COLO829 (cell line): Measurements from ENCODE around the gene FNDC5.

Experiments used
- DNase-seq: peaks from one replicate; pipeline ENCODE4 v3.0.0; 2012; ENCODE audit warnings: low spot score

The FNDC5 gene

DNA sequence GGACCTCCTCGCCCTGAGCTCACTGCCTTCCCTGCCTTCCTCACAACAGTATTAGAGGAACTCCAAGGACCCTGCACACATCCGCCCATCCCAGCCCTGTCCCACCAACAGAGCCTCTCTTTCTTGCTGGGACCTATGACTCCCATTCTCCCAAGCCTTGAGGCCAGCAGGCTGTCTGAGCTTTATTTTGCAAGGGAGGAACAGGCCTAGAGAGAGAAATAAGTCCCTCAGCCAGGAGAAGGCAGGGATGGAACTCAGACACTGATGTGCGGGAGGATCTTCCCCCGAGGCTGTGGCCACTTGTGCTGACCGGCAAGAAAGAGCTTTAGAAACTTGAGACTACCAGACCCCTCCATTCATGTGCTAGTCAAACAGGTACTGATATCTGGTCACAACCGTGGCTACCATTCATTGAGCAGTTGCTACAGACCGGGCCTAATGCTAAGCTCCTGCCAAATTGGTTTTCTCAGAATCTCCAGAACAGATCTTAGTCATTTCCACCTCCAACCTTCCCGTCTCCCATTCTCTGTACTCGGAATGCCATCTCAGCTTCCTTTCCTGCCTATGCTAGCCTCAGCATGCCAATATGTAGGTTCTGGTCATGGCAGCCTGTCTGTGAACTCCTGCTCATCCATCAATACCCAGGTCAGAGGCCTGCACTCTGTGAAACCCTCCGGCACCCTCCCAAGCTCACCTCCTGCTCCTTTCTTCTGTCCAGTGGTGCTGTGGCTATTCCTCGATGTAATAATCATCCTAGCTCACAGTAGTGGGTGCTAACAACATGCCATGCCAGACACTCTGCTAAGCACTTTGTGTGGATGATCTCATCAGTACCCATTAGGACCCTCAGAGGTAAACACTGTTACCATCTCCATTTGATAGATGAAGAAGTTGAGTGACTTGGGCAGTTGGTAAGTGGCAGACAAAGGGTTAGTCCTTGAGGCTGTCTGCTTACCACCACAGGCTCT, 26.7 kb upstream of the FNDC5 start:
- DNase-seq: no peak

DNA sequence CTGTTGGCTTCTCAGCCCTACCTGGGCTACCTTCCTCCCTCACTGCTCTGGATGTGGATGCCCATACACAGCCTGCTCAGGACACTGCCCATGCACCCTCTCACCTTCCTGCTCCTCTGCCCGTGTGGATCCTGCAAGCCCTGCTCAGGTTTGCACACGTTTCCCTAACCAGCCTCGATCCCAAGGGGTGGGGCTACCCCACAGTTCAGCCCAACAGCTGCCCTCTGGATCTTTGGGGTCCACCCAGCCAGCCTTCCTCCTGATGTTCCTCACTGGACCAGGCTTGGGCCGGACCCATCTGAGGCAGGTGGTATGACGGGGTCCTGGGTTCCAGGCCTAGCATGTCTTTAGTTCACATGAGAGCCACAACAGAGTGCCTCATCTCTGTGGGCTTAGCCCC, 25.7 kb upstream of the FNDC5 start:
- no peak for DNase-seq

DNA sequence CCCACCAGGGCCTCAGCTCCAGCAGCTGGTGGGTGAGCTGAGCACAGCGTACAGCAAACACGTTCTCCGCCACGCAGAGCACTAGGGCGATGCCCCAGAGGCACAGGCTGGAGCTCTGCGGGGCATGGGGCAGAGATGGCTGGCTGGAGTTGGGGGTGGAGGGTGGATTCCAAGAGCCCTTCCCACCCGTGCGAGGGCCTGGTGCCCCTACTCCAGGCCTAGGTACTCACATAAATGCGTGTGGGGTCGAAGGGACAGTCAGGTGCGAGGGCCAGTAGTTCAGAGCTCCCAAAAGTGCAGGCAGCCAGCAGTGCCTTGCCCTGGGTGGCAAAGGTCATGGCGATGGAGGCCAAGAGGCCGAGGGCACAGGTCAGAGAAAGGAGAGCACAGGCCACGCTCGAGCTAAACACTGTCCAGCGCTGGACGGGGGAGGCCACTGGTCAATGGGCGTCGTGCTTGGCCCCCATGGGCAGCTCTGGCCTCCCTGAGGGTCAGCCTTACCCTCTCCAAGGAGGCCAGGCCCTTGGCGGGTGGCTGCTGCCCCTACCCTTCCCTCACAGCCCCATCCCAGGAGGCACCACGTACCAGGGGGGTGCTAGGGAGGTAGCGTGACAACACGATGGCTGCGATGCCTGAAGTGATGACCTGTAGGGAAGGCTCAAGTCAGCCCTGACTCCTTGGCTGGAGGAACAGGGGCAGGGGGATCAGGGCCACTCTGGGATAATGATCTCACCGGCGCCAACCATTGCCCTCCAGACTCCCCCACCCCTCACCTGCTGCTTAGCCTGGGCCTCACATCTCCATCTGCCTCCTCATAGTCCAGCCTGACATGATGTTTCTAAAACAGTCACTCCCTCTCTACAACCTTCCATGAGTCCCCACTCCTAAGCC, 24.9 kb upstream of the FNDC5 start:
- no peak for DNase-seq

DNA sequence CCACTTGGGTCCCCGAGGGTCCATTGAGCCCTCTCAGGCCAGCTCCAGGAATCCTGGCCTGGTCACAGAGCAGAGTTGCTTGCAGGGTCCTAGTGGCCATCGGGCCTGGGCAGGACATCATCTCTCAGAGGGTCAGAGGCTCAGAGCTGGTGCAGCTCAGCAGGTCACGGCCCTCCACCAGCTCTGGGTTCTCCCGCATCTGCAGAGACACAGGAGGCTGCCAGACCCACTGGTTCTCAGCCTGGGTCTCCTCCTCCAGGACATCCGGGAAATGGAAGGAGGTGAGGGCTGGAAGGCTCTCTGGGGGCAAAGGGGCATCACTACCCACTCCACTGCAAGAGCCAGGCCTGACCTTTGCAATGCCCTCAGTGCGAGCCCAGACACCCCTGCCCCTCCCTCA, 24.0 kb upstream of the FNDC5 start:
- no peak for DNase-seq

DNA sequence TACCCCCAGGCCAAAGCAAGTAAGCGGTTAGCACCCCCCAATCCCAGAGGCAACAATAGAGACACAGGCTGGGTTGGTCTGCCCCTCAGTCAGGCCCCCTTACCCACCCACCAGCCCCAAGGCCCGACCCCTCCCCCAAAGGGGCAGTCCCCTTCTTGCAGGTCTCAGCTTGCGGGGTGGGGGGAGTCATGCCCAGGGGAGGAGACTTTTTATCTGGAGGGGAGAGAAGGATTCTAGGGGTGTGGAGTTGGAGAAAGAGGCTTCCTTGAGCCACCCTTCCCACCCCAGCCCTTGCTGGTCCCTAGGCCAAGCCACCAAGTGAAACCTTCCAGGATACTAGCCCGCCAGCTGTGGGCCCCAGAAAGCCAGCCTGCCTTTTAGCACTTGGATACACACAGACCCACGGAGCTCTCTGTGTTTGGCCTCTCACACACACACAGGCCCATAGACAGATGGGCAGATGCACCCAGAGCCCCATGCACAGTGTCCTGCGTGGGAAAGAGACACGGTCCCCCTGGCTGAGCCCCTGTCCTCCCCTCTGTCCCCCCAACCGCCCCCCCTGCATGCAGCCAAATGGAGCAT, 23.4 kb upstream of the FNDC5 start:
- no peak for DNase-seq

DNA sequence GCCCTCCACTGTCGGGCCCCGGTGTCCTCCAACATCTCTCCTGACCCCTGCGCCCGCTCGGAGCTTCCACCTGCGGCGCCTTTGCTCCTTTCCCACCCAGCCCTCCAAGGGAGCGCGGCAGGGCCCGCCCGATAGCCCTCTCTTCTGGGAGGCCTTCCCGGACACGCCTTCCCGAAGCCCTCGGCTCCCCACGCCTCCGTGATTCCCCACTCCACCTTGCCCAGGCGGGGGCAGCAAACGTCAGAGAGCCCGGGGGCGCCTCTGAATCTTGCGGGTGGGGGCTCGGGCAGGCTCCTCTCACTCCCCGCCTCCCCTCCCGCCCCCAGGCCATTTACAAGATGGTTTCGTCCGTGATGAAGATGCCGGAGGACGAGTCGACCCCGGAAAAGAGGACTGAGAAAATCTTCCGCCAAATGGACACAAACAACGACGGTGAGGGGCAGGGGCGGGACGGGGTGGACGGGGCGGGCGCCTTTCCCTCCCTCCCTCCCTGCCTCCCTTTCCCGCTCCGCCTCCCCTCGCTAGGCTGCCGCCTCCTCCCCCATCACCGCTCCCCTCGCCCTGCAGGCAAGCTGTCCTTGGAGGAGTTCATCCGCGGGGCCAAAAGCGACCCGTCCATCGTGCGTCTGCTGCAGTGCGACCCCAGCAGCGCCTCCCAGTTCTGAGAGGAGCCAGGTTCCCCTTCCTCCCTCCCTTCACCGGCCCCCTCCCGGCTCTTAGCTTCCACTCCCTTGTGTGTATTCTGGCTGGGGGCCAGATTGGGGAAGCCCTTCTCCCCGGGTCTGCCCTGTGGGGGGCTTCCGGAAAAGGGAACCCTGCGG, 22.7 kb upstream of the FNDC5 start:
- DNase-seq: no peak

DNA sequence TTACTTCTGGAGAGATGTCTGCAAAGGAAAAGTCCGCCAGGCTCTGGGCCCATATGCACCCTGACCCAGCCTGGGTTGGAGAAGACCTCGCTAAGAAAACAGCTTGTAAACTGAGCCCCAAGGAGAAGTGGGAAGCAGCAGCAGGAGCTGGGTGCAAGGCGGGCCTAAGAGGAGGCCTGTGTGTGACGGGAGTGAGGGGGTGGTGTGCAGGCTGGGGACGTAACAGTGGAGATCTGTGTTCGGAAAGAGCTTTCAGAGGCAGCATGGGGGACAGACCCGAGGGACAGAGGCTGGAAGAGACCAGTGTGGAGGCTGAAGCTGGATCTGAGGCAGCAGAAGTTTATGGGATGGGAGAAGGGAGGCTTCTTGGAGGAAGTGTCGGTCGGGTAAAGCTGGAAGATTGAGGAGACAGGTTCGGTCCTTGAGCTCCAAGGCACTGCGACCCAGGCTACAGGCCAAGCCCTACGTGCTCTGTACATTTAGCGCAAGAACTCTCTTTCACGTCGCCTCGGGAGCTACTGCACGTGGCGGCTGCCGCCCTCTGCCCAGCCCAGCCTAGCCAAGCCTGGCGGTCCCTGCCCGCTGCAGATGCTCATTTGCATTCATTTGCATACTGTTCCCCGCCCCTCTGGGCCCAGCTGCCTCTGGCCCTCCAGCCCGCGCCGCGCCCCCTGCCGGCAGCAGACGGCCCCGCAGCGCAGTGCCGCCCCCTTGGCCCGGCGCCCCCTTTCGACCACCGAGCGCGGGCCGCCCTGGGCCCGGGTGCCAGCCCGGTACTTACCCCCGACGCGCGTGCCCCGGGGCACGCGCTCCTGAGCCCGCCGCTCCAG, 21.9 kb upstream of the FNDC5 start:
- DNase-seq: peak; percentile 37

DNA sequence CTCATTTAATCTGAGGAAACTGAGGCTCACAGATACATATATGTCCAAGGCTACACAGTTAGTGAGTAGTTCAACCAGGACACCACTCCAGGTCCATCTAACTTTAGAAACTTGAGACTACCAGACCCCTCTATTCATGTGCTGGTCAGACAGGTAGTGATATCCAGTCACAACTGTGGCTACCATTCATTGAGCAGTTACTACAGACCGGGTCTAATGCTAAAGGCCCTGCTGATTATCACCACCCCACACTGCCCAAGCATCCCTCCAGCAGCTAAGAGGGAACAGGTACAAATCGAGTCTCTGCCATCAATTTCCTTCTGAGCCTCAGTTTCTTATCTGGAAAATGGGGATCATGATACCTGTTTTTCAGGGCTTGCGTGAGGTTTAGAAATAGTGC, 20.9 kb upstream of the FNDC5 start:
- DNase-seq: no peak

DNA sequence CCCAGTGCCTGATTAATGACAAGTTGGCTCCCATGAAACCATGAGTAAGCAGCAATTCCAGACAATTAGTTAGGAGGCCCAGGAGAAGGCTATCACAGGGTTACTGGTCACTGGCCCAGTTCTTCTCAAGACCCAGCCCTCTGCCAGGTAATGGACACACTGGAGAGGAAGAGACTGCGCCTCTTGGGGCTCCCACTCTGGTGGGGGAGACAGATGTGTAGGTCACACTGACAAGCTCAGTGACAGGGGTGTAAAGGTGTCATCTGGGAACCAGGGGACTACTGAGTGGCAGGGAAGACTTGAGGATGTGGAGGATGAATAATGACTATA, 20.5 kb upstream of the FNDC5 start:
- no peak for DNase-seq

DNA sequence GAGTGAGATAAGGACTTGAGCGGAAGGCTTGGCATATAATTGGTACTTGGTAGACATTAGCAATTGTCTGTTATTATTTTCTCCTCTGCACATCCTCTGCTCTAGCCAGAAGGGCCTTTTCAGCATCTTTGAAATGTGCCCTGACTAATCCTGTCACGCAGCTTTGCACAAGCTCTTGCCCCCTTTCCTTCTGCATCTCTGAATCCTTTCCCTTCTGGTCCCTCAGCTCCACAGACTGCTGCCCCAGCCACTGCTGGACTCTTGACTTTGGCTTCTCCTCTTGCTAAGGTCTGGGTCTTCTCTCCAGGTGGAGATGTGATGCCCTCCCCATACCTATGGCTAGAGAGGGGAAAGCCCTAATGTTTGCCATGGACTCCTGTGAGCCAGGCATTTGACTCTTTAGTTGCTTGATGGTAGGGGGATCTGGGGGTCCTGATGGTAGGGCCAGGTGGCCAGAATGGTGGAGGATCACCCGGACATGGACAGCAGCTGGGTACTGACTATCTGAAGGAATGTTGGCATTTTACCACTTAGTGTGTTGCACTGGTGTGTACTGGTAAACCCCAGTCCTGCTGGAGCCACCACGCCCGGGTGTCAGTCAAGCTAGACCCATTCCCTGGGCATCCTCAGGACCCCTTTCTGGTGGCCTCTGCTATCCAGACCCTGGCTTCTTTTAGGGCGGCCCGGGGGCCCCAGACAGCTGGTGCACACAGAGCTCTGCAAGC, 20.0 kb upstream of the FNDC5 start:
- DNase-seq: no peak

DNA sequence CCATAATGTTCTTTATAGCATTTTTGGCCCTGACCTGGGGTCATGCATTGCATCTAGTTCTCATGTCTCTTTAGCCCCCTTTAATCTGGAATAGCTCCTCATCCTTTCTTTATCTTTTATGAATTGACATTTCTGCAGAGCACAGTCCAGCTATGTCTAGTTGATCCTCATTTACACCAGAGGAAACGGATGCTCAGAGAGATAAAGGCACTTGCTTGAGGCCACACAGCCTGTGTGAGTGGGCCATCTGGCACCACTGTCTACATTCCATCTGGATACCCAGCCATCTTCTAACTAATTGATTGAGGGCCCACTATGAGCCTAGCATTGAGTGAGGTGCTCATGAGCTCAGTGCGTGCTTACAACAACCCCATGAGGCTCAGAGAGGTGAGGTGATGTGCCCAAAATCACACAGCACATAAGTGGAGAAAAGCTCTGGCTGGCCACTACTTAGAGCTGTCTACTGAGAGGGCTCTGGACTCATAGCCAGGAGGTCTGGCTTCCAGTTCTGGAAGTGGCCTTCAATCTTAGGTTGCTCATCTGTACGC, 19.1 kb upstream of the FNDC5 start:
- DNase-seq: no peak

DNA sequence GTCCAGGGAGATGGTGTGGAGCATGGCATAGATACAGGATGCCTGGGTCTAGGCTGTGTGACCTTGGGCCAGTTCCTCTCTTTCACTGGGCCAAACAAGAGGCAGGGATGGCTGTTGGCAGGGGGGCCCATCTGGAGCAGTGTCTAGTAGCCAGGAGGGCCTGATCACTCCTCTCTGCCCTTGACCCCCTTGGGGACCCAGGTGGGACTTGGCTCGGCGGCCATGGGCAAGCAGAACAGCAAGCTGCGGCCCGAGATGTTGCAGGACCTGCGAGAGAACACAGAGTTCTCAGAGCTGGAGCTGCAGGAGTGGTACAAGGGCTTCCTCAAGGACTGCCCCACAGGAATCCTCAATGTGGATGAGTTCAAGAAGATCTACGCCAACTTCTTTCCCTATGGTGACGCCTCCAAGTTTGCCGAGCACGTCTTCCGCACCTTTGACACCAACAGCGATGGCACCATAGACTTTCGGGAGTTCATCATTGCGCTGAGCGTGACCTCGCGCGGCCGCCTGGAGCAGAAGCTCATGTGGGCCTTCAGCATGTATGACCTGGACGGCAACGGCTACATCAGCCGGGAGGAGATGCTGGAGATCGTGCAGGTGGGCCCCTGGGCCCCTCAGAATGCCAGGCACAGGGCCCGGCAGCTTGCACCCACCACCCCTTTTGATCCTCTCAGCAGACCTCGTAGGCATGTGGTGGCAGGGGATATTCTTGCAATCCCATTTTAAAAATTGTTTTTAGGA, 18.1 kb upstream of the FNDC5 start:
- DNase-seq: no peak

DNA sequence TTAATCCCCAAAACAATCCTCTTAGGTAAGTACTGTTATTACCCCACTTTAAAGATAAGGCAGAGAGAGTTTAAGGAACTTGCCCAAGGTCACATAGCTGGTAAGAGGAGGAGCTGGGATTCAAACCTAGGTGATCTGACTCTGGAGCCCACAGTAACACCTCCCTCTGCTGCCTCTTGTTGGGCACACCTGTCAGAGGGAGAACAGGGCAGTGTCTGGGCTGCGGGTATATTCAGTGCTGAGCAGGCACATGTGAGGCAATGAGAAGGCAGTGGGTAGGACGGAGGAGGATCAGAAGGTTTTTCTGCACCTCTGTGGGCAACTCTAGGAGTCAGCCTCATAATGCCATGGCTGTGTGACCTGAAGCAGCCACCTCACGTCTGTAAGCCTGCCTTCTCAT, 17.4 kb upstream of the FNDC5 start:
- DNase-seq: no peak

DNA sequence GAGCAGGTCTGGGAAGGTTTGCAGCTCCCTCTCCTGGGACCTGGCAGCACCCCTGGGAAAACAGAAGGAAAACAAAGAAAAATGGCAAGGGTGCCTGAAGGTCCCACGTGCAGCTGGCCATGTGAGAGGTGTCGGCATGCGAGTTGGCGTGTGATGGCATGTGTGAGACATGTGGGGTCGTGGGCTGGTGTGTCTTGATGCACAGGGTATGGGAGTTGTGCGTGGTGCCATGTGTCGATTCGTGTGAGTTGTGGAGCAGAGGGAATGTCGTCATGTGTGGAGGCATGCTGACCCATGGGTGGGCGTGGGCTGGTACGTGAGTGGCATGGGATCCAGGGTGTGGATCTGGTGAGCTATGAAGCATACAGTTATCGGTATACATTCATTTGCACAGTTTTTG, 16.9 kb upstream of the FNDC5 start:
- no peak for DNase-seq

DNA sequence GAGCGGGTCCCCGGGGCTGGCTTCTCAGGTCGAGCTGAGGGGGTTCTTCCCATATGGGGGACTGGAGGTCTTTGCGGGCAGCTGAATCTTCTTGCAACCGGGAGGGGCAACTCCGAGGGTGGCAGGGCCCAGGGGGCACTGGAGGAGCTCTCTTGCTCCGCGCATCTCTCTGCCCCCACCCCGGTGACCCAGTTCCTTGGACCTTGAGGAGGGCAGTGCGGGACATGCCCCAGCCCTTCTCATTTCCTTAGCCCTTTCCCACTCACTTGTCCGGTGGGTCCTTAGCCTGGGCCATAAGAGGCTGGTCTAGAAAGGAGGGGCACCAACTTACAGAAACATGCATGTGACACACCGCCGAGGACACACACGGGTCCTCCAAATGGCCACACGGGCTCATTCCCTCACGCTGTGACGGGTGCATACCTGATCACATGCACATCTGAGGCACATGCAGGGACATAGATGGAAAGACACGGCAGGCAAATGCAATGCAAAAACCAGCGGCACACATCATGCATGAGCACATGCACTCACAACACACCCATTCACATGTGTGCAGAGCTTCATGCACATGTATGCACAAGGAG, 16.2 kb upstream of the FNDC5 start:
- no peak for DNase-seq

DNA sequence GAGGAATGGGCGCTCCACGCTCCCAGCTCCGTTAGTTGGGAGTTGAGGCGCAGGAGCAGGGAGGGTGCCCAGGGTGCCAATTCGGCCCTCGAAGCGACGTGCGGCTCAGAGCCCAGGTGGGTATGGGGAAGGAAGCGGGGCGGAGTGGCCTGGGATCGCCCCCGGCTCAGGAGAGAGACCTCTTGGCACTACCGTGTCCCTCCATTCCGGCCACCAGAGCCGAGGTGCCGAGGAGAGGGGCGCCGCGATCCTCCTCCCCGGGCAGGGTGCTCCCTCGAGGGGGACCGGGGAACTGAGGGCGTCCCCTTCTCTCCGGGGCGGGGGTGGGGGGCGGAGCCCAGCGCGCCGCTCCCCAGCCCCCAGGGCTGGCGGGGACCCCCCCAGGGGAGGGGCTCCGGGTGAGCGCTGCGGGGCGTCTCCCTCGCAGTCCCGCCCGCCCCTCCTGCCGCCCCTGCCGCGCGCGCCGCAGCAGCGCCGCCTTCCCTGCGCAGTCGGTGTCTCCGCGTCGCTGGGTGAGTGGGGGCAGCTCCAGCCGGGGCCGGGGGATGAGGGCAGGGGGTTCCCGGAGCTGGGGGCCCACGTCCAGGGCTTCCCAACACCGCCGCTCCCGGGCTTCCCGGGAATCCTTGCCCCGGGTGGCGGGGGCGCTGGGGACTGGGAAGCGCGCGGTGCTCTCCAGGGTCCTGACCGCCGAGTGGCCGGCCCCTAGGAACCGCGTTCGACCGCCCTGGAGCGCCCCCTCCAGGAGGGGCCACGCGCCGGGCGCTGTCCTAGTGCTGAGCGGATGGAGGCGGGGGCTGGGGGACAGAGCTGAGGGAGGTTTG, 15.5 kb upstream of the FNDC5 start, which contains the start of gene HPCA:
Gene HPCA (plus strand): TSS at position 488 of the 824 bp plus-strand sequence. CDS start 2,408 bp downstream, outside the sequence.
- DNase-seq: peak; percentile 42

DNA sequence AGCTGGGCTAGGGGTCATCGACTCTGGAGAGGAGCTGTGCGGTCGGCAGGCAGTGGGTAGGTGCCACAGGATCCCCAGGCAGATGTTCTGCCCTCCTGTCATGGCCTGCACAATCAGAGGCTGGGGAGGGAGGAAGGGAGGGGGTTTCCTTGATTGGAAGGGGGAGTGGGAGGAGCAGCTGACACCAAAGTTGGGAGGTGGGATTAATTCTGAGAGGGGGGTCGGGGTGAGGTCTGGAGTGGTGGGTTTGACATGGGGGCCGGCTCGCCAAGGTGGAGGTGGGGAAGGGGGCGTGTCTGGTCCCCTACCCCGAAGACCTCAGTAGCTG, 14.9 kb upstream of the FNDC5 start:
- no peak for DNase-seq

DNA sequence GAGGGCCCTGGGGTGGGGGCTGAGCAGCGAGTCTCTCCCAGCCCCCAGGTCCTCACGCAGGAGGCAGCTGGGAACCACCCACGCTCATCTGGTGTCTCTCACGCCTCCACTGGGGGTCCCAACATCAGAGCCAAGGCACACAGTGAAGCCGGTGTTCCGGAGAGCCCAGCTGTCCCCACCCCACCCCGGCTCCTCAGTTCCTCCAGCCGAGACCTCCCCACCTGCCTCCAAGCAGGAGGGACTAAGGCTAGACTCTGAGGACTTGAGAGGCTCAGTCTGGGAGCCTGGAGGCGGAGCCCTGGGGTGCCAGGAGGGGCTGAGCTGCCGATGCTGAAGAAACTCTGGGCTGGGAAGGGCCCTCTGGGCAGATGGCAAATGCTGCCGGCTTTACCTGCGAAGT, 14.0 kb upstream of the FNDC5 start:
- DNase-seq: no peak
